Measurements from ENCODE around the gene MARCHF7.

DNA sequence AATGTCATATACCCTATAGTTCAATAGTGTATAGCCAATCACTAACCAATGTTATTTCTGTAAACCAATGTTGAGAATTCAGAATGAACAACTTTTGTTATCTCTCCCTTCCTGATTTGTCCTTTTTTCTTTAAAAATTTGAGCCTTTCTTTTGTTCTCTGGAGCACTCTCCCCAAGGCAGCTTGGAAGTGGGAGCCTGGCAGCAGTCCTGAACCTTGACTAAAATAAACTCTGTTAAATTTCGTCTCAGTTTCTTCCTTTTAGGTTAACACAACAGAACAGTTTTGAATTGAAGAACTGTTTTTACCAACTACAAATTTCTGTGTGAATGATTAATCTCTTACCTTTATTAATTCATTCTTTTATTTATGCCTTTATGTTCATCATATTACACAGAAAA, 49.8 kb downstream of the MARCHF7 start:
- TF ChIP-seq TAF1 (IDR thresholded peaks at IDR 0.05; ENCODE audit: low read depth, low read length) = no peak
- no peak for TF ChIP-seq POLR2AphosphoS5 (IDR thresholded peaks at IDR 0.05; ENCODE audit: low read depth, low read length)
- no peak for TF ChIP-seq POLR2A (IDR thresholded peaks at IDR 0.05; ENCODE audit: low read depth, low read length)
- no peak for TF ChIP-seq POU2F2 (IDR thresholded peaks at IDR 0.05; ENCODE audit: low read depth, low read length)
